ENCODE results near the gene DBT. TPM values are rescaled to one million over a fixed set of nuclear protein-coding genes. Genes with fewer than 3 reads are reported as not detected.

The DBT gene
- total and polyA plus RNA-seq, 2 of the 8 experiments (the other 6 are each of a cell fraction or from before 2014, with no cell fraction given) = 3.3 to 24.6 TPM

GRCh38 chr1:100164216-100164615, 85.4 kb downstream of the DBT start:
- H3K23me2 ChIP-seq (ENCODE audit: low read depth, low read length) = no peaks in the 10 kb centered on the region
- H4K8ac ChIP-seq (ENCODE audit: extremely low read depth, insufficient read depth, low read length) = no peak overlapping the region
- no peak overlapping the region for H3K4me2 ChIP-seq (ENCODE audit: insufficient read depth in 1 of 2, low read depth in 2 of 2, low read length in 2 of 2)
- no peak overlapping the region for H2BK15ac ChIP-seq (ENCODE audit: low read length)
- H2BK20ac ChIP-seq (ENCODE audit: low read length) = no peak overlapping the region
- H3K27ac ChIP-seq (ENCODE audit: low read depth, low read length) = no peak overlapping the region
- no peak overlapping the region for H2BK5ac ChIP-seq (ENCODE audit: low read depth, low read length)
- H4K91ac ChIP-seq (replicated peaks; ENCODE audit: insufficient read length, low read length) = no peak overlapping the region
- H2AK5ac ChIP-seq (ENCODE audit: low read depth, low read length) = no peak overlapping the region
- H3K4me1 ChIP-seq (replicated peaks in 1 of 4; ENCODE audit: control insufficient read depth in 3 of 4, insufficient read depth in 4 of 4, low read length in 3 of 4) = no peaks in the 10 kb centered on the region
- CTCF ChIA-PET (ENCODE audit: partially characterized antibody) = no interaction called here
- no peaks in the 10 kb centered on the region for H3K79me1 ChIP-seq (ENCODE audit: low read depth, low read length)
- H2AFZ ChIP-seq (ENCODE audit: low read length) = no peak overlapping the region; the same call in 1 of the 2 replicates
- no peak overlapping the region for H3K23ac ChIP-seq (ENCODE audit: insufficient read length)
- POLR2A ChIA-PET (ENCODE audit: partially characterized antibody) = no interaction called here
- no peak overlapping the region for H2BK120ac ChIP-seq (replicated peaks; ENCODE audit: low read depth, low read length)
- no peaks in the 10 kb centered on the region for H3K79me2 ChIP-seq (ENCODE audit: control insufficient read depth in 1 of 2, insufficient read depth in 2 of 2, low read length in 2 of 2)
- H3K4me3 ChIP-seq (ENCODE audit: extremely low read depth in 1 of 4, insufficient read depth in 2 of 4, low read depth in 3 of 4, low read length in 4 of 4) = no peak overlapping the region
- H3K27me3 ChIP-seq (replicated peaks in 1 of 4; ENCODE audit: control insufficient read depth in 3 of 4, extremely low read depth in 1 of 4, insufficient read depth in 3 of 4, low read length in 3 of 4) = no peaks in the 10 kb centered on the region
- H4K5ac ChIP-seq (ENCODE audit: insufficient read length, low read depth, low read length) = no peak overlapping the region
- H3K18ac ChIP-seq (ENCODE audit: extremely low read depth, low read length) = no peak overlapping the region
- H3K56ac ChIP-seq (replicated peaks; ENCODE audit: insufficient read length, low read depth, low read length) = no peak overlapping the region
- no peak overlapping the region for H3K9ac ChIP-seq (replicated peaks in 1 of 4; ENCODE audit: extremely low read depth in 1 of 4, low read depth in 3 of 4, low read length in 3 of 4)
- 75% methylated on average over 2 of the region's 2 CpGs; no CpG with 5 or more reads in 1 of the 2 experiments for WGBS, 2 experiments (ENCODE audit: extremely low coverage in 1 of 2, insufficient coverage in 1 of 2, insufficient read length in 1 of 2, insufficient replicate concordance in 2 of 2, low coverage in 1 of 2, low lambda C conversion rate in 2 of 2, missing lambda C conversion rate in 1 of 2)
- DNase-seq (ENCODE audit: low read depth in 1 of 2, low spot score in 2 of 2) = no peak
- H3K36me3 ChIP-seq (ENCODE audit: control insufficient read depth in 2 of 4, insufficient read depth in 4 of 4, low read length in 3 of 4) = no peaks in the 10 kb centered on the region
- no peaks in the 10 kb centered on the region for H4K20me1 ChIP-seq (replicated peaks in 1 of 2; ENCODE audit: control insufficient read depth in 1 of 2, insufficient read depth in 2 of 2, low read length in 2 of 2)
- H3K9me3 ChIP-seq (ENCODE audit: insufficient read depth in 2 of 2, low read depth in 1 of 2, low read length in 1 of 2) = no peaks in the 10 kb centered on the region
- H3K14ac ChIP-seq (ENCODE audit: insufficient read length) = no peak overlapping the region
- FAIRE-seq = no peak
- H3K4ac ChIP-seq (replicated peaks; ENCODE audit: insufficient read length, low read depth, low read length) = no peak overlapping the region
- H2BK12ac ChIP-seq (ENCODE audit: low read depth, low read length) = no peak overlapping the region
- TF ChIP-seq ZNF274 (IDR thresholded peaks at IDR 0.05; ENCODE audit: borderline replicate concordance, extremely low read depth, low read length) (no peak), HDAC2 (IDR thresholded peaks at IDR 0.05; ENCODE audit: borderline replicate concordance in 1 of 2, low read depth in 2 of 2, low read length in 2 of 2) (no peak), E2F6 (IDR thresholded peaks at IDR 0.05) (no peak), SAP30 (IDR thresholded peaks at IDR 0.05; ENCODE audit: insufficient read depth, insufficient replicate concordance, low read length) (no peak), EZH2 (IDR thresholded peaks at IDR 0.05; ENCODE audit: low read depth, low read length, severe bottlenecking) (no peak), USF2 (IDR thresholded peaks at IDR 0.05; ENCODE audit: low read length) (no peak)

All from H1 (cell line).